ENCODE results near the gene HSPA12A. TPM values are rescaled to one million over a fixed set of nuclear protein-coding genes. Genes with fewer than 3 reads are reported as not detected.

The HSPA12A gene
- total RNA-seq, 1 experiment from 2014 or later: 3.1 TPM

DNA sequence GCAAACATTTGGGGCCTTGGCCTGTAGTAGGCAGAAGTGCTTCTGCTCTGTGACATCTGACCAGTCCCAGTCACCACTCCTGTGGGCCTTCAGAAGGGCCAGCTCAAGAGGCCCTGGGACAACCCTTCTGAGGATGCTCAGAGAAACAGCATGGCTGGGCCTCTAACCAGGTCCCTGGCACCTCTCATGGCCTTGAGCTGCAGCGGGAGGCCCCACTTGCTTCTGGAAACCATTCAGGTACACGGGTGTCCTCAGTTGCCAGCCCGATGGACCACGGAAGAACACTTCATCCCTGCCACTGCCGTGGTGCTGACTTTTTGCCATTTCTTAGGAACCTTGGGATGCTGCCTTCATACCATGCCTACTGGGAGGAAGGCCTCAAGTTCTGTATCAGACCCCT lies 57.6 kb downstream of the HSPA12A start:
- ChIA-PET CTCF (no interaction called here), POLR2A (ENCODE audit: unreplicated experiment) (no interaction called here)
- DNase-seq (no peak), ATAC-seq (no peak)
- no peak overlapping the region for H3K4me3 ChIP-seq (ENCODE audit: low read length)
- intact Hi-C loops (cut with micrococcal nuclease): no loop called here
- no peaks in the 10 kb centered on the region for H3F3A ChIP-seq (ENCODE audit: low read length, unreplicated experiment)
- no peak overlapping the region for H3K4me2 ChIP-seq (ENCODE audit: low read length)
- H3K4me1 ChIP-seq (ENCODE audit: insufficient read depth, low read length): no peaks in the 10 kb centered on the region
- no peaks in the 10 kb centered on the region for H3K27me3 ChIP-seq (ENCODE audit: low read length)
- no peaks in the 10 kb centered on the region for H3K9me3 ChIP-seq (ENCODE audit: low read length)
- no peak overlapping the region for H3K27ac ChIP-seq (ENCODE audit: low read length)
- BruUV-seq (replicated peaks): no TSS peak
- H3K9me2 ChIP-seq (replicated peaks; ENCODE audit: low read length): no peaks in the 10 kb centered on the region
- H3K79me2 ChIP-seq (ENCODE audit: low read length): no peaks in the 10 kb centered on the region
- no peaks in the 10 kb centered on the region for H3K36me3 ChIP-seq (ENCODE audit: low read depth, low read length)
- TF ChIP-seq EZH2 (IDR thresholded peaks at IDR 0.05; ENCODE audit: low read length, unreplicated experiment): no peak
- no peak for TF ChIP-seq EZH2phosphoT487 (IDR thresholded peaks at IDR 0.05; ENCODE audit: borderline replicate concordance, low read length)
- TF ChIP-seq, protein P1, sequence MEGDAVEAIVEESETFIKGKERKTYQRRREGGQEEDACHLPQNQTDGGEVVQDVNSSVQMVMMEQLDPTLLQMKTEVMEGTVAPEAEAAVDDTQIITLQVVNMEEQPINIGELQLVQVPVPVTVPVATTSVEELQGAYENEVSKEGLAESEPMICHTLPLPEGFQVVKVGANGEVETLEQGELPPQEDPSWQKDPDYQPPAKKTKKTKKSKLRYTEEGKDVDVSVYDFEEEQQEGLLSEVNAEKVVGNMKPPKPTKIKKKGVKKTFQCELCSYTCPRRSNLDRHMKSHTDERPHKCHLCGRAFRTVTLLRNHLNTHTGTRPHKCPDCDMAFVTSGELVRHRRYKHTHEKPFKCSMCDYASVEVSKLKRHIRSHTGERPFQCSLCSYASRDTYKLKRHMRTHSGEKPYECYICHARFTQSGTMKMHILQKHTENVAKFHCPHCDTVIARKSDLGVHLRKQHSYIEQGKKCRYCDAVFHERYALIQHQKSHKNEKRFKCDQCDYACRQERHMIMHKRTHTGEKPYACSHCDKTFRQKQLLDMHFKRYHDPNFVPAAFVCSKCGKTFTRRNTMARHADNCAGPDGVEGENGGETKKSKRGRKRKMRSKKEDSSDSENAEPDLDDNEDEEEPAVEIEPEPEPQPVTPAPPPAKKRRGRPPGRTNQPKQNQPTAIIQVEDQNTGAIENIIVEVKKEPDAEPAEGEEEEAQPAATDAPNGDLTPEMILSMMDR (conservative IDR thresholded peaks at IDR 0.05; ENCODE audit: low read depth, low read length): no peak
- H3K9ac ChIP-seq (ENCODE audit: low read length): no peak overlapping the region
- H4K20me1 ChIP-seq (ENCODE audit: low read length): no peaks in the 10 kb centered on the region
- H2AFZ ChIP-seq (ENCODE audit: low read length): no peak overlapping the region

DNA sequence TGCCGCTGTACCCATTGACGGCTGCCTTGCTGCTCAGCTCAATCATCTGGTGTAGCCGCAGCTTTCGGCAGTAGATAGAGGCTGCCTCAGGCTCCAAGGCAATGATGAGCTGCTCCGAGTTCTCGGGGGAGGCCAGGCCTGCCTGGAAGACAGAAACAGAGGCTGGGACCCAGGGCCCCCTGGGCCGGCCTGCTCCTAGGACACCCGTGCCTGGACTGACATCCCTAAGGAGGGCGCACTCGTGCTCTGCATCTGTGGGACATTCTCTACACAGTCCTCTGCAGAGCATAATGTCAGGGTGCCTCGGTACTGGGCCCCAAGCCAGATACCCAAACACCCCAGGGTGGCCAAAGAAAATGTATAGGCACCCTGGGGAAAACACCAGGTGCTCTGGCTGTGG lies 58.5 kb downstream of the HSPA12A start:
- Histone ChIP-seq H3K4me2 (ENCODE audit: low read length) (no peak overlapping the region), H3K27ac (ENCODE audit: low read length) (no peak overlapping the region), H3K36me3 (ENCODE audit: low read depth, low read length) (no peaks in the 10 kb centered on the region), H3K27me3 (ENCODE audit: low read length) (no peaks in the 10 kb centered on the region), H3K9ac (ENCODE audit: low read length) (no peak overlapping the region), H4K20me1 (ENCODE audit: low read length) (no peaks in the 10 kb centered on the region), H3K79me2 (ENCODE audit: low read length) (no peaks in the 10 kb centered on the region), H3K4me3 (ENCODE audit: low read length) (no peak overlapping the region), H3K9me3 (ENCODE audit: low read length) (no peaks in the 10 kb centered on the region), H2AFZ (ENCODE audit: low read length) (no peak overlapping the region), H3K9me2 (replicated peaks; ENCODE audit: low read length) (no peaks in the 10 kb centered on the region), H3F3A (ENCODE audit: low read length, unreplicated experiment) (no peaks in the 10 kb centered on the region), H3K4me1 (ENCODE audit: insufficient read depth, low read length) (no peaks in the 10 kb centered on the region)
- BruUV-seq (replicated peaks): no TSS peak
- no peak for DNase-seq
- ChIA-PET CTCF (no interaction called here), POLR2A (ENCODE audit: unreplicated experiment) (no interaction called here)
- intact Hi-C loops (cut with micrococcal nuclease): loop anchor here (2.0 kb wide), 1 partner anchor 491 kb away; no protein-coding TSS in a partner anchor
- ATAC-seq: no peak
- TF ChIP-seq, protein P1 (conservative IDR thresholded peaks at IDR 0.05; ENCODE audit: low read depth, low read length): no peak
- no peak for TF ChIP-seq EZH2 (IDR thresholded peaks at IDR 0.05; ENCODE audit: low read length, unreplicated experiment)
- TF ChIP-seq EZH2phosphoT487 (IDR thresholded peaks at IDR 0.05; ENCODE audit: borderline replicate concordance, low read length): no peak

DNA sequence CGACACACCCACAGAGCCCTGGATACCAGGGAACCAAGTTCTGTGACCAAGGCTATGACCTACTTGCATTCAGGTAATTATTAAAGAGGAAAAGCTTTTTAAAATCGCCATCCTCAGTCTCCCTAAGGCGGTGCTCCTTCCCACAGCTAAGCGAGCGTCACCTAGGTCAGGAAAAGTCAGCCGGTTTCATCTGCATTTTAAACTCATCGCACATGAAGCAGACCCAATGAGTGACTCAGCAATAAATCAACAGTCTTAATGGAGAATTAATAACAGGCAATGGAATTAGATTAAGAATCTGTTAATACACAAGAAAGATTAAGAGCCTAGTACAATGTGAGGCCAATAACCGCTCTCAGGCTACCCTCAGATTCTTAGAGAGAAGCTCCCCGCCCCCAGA lies 59.2 kb downstream of the HSPA12A start:
- no peak for TF ChIP-seq EZH2phosphoT487 (IDR thresholded peaks at IDR 0.05; ENCODE audit: borderline replicate concordance, low read length)
- TF ChIP-seq, protein P1 (conservative IDR thresholded peaks at IDR 0.05; ENCODE audit: low read depth, low read length): no peak
- TF ChIP-seq EZH2 (IDR thresholded peaks at IDR 0.05; ENCODE audit: low read length, unreplicated experiment): no peak
- Histone ChIP-seq H3K9ac (ENCODE audit: low read length) (no peak overlapping the region), H3F3A (ENCODE audit: low read length, unreplicated experiment) (no peaks in the 10 kb centered on the region), H3K4me3 (ENCODE audit: low read length) (no peak overlapping the region), H3K27me3 (ENCODE audit: low read length) (no peaks in the 10 kb centered on the region), H3K9me2 (replicated peaks; ENCODE audit: low read length) (no peaks in the 10 kb centered on the region), H3K79me2 (ENCODE audit: low read length) (no peaks in the 10 kb centered on the region), H2AFZ (ENCODE audit: low read length) (no peak overlapping the region), H3K9me3 (ENCODE audit: low read length) (no peaks in the 10 kb centered on the region), H3K4me1 (ENCODE audit: insufficient read depth, low read length) (no peaks in the 10 kb centered on the region), H3K27ac (ENCODE audit: low read length) (no peak overlapping the region), H3K4me2 (ENCODE audit: low read length) (no peak overlapping the region), H3K36me3 (ENCODE audit: low read depth, low read length) (no peaks in the 10 kb centered on the region), H4K20me1 (ENCODE audit: low read length) (no peaks in the 10 kb centered on the region)
- no TSS peak for BruUV-seq (replicated peaks)
- ChIA-PET CTCF (interaction anchor here (1.4 kb wide), 1 partner anchor 105 kb away, joined by 8 read pairs; no protein-coding TSS in a partner anchor), POLR2A (ENCODE audit: unreplicated experiment) (no interaction called here)
- intact Hi-C loops (cut with micrococcal nuclease): loop anchor here (2.0 kb wide), 1 partner anchor 492 kb away; no protein-coding TSS in a partner anchor
- ATAC-seq (no peak), DNase-seq (no peak)
